Transverse colon (tissue), 4 donors: ENCODE results near the gene B3GAT2.

ENCODE experiments used
- EP300 ChIP-seq: sonication (generic); formaldehyde crosslinking; IDR thresholded peaks from one replicate; pipeline ENCODE4 v1.6.1; 2017; ENCODE audit warnings: antibody characterized with exemption, low read depth
- POLR2A ChIP-seq: fragments of 450-650 bp; IDR thresholded peaks from one replicate; pipeline ENCODE4 v1.6.1; 2016; ENCODE audit warnings: antibody characterized with exemption, mild to moderate bottlenecking, moderate library complexity
- POLR2AphosphoS5 ChIP-seq, 3 donors: sonication (generic); formaldehyde crosslinking; IDR thresholded peaks; one replicate each; pipeline ENCODE4 v1.6.1; 2016; ENCODE audit warnings: antibody characterized with exemption in 3 of 3
- TF ChIP-seq, protein P1 (sequence below), 5 experiments: fragments of 200-600 bp in 3 of 5; fragments of 450-650 bp in 2 of 5; sonication (generic) in 3 of 5; IDR thresholded peaks; 1 replicate in 2 of 5; 2 replicates in 3 of 5; pipeline ENCODE4 v1.5.1; 2016 to 2017; ENCODE audit warnings: antibody characterized with exemption in 5 of 5, inconsistent platforms in 3 of 5, mild to moderate bottlenecking in 2 of 5, moderate library complexity in 1 of 5

DNA sequence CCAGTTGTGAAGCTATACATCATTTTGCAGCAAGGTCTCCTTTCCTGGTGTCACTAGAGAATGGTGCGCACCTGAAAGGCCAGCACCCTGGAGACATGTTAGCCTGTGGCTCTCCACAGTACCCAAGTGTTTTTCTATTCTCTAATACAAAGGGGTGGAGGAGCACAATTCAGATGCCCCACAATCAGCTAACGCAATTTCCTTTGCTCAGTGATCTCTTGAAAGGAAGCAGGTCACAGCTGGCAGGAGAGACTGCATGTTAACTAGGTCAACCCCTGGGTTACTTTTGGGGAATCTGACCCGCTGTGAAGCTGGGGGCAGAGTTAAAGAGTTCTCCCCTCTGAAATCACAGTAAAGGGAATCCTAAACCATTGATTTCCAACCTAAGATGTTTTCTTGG lies 92.5 kb downstream of the B3GAT2 start:
- TF ChIP-seq POLR2A (no peak), POLR2AphosphoS5 (IDR thresholded peaks at IDR 0.05) (no peak), EP300 (no peak)
- TF ChIP-seq, protein P1, sequence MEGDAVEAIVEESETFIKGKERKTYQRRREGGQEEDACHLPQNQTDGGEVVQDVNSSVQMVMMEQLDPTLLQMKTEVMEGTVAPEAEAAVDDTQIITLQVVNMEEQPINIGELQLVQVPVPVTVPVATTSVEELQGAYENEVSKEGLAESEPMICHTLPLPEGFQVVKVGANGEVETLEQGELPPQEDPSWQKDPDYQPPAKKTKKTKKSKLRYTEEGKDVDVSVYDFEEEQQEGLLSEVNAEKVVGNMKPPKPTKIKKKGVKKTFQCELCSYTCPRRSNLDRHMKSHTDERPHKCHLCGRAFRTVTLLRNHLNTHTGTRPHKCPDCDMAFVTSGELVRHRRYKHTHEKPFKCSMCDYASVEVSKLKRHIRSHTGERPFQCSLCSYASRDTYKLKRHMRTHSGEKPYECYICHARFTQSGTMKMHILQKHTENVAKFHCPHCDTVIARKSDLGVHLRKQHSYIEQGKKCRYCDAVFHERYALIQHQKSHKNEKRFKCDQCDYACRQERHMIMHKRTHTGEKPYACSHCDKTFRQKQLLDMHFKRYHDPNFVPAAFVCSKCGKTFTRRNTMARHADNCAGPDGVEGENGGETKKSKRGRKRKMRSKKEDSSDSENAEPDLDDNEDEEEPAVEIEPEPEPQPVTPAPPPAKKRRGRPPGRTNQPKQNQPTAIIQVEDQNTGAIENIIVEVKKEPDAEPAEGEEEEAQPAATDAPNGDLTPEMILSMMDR (IDR thresholded peaks at IDR 0.05) = no peak
